ENCODE data around the gene UBE2M. TPM values are rescaled to one million over a fixed set of nuclear protein-coding genes. Genes with fewer than 3 reads are reported as not detected.

Gene UBE2M
- total RNA-seq, 1 donor = 54.6 TPM

DNA sequence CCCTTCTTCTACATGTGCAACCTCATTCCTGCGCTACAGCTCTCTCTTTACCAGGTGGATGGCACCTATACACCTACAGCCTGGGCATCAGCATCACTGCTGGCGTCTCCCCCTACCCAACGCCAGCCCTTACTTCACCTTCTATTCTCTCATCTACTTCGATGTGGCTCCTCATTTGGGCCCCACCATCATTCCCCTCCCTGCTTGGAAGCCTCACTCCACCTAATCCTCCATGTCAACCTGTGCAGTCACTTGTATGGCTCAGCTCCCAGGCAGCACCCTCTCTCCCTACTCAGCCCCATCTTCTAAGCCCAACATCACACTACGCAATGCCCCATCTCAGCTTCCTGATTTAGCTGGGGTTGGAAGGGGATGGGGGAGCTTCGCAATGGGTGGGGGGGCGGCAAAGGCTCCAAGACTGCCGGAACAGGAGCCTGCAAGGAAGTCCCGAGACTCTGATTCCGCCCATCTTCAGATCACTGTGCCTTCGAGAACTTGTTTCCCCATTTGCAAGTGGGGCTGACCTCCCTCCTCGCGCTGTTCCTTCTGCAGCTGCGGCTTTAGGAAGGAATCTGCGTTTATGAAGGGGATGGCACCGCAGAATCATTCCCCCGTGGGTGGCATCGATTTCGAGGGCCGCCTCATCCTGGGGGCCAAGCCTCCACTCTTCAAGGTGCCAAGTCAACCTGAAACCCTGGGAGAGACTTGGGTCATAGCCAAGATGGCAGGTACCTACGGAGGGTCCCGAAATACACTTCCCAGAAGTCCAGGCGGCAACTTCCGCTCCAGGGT is 13.8 kb upstream of the UBE2M start:
- Histone ChIP-seq H3K4me1 (ENCODE audit: insufficient read depth, low read length) (peaks cover 13% of the 10 kb centered on the region), H3K27ac (ENCODE audit: low read depth, low read length) (peak overlapping the region; percentile 93), H4K20me1 (ENCODE audit: insufficient read depth, low read length) (no peaks in the 10 kb centered on the region), H3K4me3 (ENCODE audit: insufficient read depth, low read length) (peak overlapping the region; percentile 82), H3K4me2 (ENCODE audit: insufficient read depth, low read length) (peak overlapping the region; percentile 90), H3K9me3 (ENCODE audit: low read depth, low read length) (no peaks in the 10 kb centered on the region), H3K27me3 (ENCODE audit: insufficient read depth, low read length) (no peaks in the 10 kb centered on the region), H3K36me3 (ENCODE audit: insufficient read depth, low read length) (peaks cover 12% of the 10 kb centered on the region), H3K79me2 (ENCODE audit: insufficient read depth, low read length) (peaks cover 20% of the 10 kb centered on the region), H2AFZ (ENCODE audit: low read length) (peak overlapping the region; percentile 89)
- peak; percentile 68 for DNase-seq (ENCODE audit: insufficient read length, low spot score, missing footprints)
- TF ChIP-seq, protein P1, sequence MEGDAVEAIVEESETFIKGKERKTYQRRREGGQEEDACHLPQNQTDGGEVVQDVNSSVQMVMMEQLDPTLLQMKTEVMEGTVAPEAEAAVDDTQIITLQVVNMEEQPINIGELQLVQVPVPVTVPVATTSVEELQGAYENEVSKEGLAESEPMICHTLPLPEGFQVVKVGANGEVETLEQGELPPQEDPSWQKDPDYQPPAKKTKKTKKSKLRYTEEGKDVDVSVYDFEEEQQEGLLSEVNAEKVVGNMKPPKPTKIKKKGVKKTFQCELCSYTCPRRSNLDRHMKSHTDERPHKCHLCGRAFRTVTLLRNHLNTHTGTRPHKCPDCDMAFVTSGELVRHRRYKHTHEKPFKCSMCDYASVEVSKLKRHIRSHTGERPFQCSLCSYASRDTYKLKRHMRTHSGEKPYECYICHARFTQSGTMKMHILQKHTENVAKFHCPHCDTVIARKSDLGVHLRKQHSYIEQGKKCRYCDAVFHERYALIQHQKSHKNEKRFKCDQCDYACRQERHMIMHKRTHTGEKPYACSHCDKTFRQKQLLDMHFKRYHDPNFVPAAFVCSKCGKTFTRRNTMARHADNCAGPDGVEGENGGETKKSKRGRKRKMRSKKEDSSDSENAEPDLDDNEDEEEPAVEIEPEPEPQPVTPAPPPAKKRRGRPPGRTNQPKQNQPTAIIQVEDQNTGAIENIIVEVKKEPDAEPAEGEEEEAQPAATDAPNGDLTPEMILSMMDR (IDR thresholded peaks at IDR 0.05; ENCODE audit: extremely low read depth, low read depth, low read length) = no peak

DNA sequence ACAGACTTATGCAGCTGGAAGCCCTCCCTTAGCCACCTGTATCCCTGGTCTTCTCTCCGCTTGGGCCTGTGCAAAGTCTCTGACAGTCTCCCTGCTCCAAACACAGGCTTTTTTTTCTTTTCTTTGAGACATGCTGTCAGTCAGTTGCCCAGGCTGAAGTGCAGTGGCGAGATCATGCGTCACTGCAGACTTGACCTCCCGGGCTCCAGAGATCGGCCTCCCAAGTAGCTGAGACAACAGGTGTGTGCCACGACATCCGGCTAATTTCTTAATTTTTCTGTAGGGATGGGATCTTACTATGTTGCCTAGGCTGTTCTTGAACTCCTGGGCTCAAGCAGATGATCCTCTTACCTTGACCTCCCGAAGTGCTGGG is 13.2 kb upstream of the UBE2M start:
- peaks cover 17% of the 10 kb centered on the region for H3K36me3 ChIP-seq (ENCODE audit: insufficient read depth, low read length)
- peaks cover 16% of the 10 kb centered on the region for H3K79me2 ChIP-seq (ENCODE audit: insufficient read depth, low read length)
- peaks cover 13% of the 10 kb centered on the region for H3K4me1 ChIP-seq (ENCODE audit: insufficient read depth, low read length)
- H3K4me2 ChIP-seq (ENCODE audit: insufficient read depth, low read length) = peak overlapping the region; percentile 90
- no peaks in the 10 kb centered on the region for H3K9me3 ChIP-seq (ENCODE audit: low read depth, low read length)
- DNase-seq (ENCODE audit: insufficient read length, low spot score, missing footprints) = no peak
- no peaks in the 10 kb centered on the region for H4K20me1 ChIP-seq (ENCODE audit: insufficient read depth, low read length)
- TF ChIP-seq, protein P1 (IDR thresholded peaks at IDR 0.05; ENCODE audit: extremely low read depth, low read depth, low read length) = no peak
- no peak overlapping the region for H3K27ac ChIP-seq (ENCODE audit: low read depth, low read length)
- H3K4me3 ChIP-seq (ENCODE audit: insufficient read depth, low read length) = no peak overlapping the region
- no peaks in the 10 kb centered on the region for H3K27me3 ChIP-seq (ENCODE audit: insufficient read depth, low read length)
- no peak overlapping the region for H2AFZ ChIP-seq (ENCODE audit: low read length)

DNA sequence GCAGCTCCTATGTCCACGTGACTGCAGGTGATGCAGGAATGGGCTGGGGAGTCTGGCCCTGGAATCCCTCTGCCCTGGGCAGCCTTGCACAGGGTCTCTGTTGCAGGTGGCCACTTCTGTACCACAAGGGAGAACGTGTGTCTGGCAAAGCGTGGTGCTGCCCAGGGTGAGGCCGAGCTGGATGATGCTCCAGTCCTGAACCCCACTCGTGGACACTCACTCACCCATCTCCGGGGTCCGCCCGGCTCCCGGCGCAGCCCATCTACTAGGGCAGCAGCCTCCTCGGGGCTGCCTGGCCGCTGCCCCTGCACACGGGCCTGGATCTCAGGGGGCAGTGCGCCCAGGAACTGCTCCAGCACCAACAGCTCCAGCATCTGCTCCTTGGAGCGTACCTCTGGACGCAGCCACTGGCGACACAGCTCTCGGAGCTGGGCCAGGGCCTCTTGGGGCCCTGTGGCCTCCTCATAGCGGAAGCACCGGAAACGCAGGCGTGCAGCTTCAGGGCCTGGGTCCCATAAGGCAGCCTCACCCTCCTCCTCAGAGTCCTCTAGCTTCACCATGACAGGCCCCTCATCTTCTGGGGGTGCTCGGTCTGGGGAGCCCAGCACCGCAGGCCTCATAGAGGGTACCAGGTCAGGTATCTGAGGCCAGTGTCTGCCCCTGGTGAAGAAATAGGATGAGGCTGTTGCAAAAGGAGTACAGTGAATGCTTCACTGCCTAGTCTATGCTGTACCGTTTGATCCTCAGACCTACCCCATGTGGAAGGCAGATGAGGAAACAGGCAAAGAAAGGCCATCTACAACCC is 12.6 kb upstream of the UBE2M start:
- peaks cover 14% of the 10 kb centered on the region for H3K79me2 ChIP-seq (ENCODE audit: insufficient read depth, low read length)
- H3K4me2 ChIP-seq (ENCODE audit: insufficient read depth, low read length) = no peak overlapping the region
- H2AFZ ChIP-seq (ENCODE audit: low read length) = no peak overlapping the region
- no peak overlapping the region for H3K27ac ChIP-seq (ENCODE audit: low read depth, low read length)
- no peak overlapping the region for H3K4me3 ChIP-seq (ENCODE audit: insufficient read depth, low read length)
- no peaks in the 10 kb centered on the region for H4K20me1 ChIP-seq (ENCODE audit: insufficient read depth, low read length)
- peaks cover 20% of the 10 kb centered on the region for H3K36me3 ChIP-seq (ENCODE audit: insufficient read depth, low read length)
- peak; percentile 58 for DNase-seq (ENCODE audit: insufficient read length, low spot score, missing footprints)
- peaks cover 13% of the 10 kb centered on the region for H3K4me1 ChIP-seq (ENCODE audit: insufficient read depth, low read length)
- H3K9me3 ChIP-seq (ENCODE audit: low read depth, low read length) = no peaks in the 10 kb centered on the region
- H3K27me3 ChIP-seq (ENCODE audit: insufficient read depth, low read length) = no peaks in the 10 kb centered on the region
- TF ChIP-seq, protein P1 (IDR thresholded peaks at IDR 0.05; ENCODE audit: extremely low read depth, low read depth, low read length) = no peak
